GM21723 (cell line): ENCODE results near the gene PABPN1L.

Source experiments
- ATAC-seq: cut with Tn5 transposase; IDR thresholded peaks from one replicate; pipeline ENCODE4 v1.9.1; 2021; ENCODE audit warnings: mild to moderate bottlenecking, moderate library complexity; ENCODE audit not compliant: unreplicated experiment

PABPN1L gene

DNA sequence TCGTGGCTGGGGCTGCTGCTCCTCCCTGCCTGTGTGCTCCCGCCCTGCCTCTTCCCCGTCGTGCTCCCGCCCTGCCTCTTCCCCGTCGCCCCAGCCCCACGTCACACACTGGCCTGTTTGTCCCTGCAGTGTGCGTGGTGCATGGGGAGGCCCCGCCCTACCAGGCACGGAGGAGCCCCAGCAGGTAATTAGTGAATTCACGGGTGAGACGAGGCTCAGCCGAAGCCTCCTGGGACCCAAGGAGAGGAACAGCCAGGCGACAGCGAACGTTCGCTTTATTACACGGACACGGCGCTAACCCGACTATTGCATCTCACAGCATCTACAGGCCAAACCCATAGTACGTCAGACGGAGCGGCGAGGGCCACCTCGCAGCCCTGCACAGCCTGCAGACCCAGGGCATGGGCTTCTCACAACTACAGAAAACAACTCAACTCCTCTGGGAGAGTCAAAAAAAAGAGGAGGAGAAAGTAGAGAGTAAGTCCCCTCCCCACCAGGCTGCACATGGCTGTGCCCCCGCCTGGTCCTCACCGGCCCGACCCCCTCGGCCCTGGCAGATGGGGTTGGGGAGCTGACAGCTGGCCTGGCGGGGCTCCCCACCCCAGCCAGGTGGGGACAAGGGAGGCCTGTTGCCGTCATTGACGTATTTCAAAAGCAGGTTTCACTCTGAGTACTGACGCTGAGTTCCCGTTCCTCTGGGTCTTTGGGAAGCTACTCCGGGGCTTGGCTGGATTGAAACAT is 4.3 kb upstream of the PABPN1L start:
- no peak for ATAC-seq

DNA sequence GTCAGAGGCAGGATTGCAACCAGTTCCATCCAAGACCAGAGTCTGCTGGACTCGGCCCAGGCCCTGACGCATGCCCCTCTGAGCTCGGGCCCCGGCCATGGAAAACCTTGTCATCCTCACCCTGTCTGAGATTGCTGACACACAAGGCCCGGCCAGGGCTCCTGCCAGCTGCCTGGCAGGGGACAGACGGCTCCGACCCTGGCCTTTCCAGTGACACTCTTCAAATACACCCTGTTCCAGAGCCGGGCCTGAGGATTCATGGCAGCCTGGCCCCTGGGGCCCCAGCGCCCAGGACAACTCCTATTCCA is 3.2 kb upstream of the PABPN1L start:
- no peak for ATAC-seq

DNA sequence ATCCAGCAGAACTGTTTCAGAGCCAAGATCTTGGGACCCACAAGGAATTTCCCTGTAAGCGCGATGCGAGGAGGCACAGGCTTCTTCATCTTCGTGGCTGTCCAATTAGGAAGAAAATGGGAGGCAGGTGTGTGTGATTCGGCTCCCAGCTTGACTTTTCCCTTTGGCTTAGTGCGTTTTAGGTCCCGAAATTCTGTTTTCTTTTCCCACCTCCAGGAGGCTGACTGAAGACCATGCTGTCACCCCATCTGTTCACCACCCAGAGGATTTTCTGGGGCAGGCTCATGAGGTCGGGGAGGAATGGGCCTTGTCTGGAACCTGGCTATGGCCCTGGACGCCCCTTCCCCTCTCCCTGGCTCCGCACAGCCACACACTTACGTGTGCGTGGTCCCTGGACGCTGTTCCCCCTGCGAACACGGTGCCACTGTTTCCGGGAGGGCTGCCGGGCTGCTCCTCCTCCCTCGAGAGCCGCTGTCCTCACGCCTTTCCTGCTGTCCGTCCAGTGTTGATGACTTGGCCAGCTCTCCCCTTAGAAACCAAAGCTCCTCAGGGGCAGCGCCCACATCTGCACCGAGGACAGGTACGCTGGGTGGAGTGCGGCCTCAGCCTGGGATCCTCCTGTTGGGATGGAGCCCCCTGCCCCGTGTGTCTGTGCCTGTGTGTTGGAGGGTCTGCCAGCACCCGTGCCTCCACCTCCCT is 2.7 kb upstream of the PABPN1L start:
- ATAC-seq, result no peak

DNA sequence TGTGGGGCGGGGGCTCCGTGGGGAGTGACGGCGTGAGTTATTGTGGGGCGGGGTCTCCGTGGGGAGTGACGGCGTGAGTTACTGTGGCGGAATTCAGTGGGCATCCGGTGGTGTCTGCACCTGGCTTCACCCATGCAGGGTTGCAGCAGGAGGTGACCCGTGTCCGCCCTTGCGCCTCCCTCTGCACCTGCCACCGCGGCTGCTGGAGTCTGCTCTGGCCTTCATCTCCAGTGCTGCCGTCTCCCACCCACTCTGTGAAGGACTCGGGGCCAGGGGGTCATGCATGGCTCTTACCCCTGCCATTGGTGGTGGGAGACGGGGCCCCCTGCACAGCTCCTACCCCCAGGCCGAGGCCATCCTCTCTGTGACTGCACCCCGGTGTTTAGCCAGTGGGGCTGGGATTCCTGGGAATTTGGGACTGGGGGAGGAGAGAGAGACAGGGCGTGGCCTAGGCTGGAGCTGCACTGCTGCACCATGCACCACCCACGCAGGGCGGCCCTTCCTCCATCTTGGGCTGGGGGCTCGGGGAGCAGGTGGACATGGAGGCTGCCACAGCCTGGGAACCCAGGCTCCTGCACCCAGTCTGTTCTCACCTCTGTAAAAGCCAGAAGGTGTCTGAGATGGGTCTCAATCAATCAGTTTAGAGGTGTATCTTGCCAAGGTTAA is 1.3 kb upstream of the PABPN1L start:
- no peak for ATAC-seq

DNA sequence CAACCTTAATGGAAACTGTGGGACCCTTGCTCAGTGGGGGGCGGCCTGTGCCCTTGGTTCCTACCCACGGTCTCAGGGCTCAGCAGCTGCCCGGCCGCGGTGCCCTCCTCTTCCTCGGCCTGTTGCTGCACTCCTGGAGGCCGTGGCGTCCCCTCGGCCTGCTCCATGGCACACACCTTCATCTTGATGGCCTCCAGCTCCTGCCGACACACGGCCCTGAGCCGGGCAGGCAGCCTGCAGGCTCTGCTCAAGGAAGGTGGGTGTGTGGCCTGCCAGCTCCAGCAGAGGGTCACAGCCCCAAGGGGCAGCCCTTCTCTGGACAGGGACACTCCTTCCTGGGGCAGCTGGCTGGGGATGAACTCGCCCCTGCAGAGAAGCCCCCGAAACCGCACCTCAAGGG is 718 bp downstream of the PABPN1L start:
- no peak for ATAC-seq

DNA sequence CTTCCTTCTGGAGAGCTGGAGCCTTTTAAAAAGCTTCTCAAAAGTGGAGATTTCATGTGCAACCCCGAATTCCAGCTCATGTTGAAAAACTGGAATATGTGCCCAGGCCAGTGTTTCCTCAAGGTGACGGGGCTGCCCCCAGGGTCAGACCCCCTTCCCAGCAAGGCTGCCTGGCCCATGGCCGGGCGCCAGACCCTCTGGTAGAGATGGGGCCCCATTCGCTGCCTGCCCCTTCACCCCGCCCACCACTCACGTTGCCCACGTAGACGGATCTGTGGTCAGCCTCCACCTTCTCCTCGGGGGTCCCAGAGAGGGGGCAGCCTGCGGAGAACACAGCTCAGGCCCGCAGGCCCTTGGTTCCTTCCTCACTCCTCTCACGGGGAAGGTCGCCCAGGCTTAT is 1.1 kb downstream of the PABPN1L start:
- no peak for ATAC-seq

DNA sequence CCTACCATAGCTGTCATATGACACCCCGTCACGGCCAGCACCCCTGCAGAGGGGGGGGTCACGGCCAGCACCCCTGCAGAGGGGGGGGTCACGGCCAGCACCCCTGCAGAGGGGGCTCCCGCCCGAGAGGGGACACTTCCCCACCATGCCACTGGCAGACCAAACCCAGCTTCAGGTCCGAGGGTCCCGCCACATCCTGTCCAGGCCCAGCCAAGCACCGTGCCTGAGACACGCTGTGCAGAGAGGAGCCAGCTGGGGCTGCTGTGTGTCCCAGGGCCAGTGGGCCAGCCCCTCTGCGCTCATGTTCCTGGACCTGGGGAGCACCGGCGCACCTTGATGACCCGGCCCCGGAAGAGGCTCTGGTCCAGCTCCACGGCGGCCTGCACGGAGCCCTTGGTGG is 1.9 kb downstream of the PABPN1L start:
- no peak for ATAC-seq

DNA sequence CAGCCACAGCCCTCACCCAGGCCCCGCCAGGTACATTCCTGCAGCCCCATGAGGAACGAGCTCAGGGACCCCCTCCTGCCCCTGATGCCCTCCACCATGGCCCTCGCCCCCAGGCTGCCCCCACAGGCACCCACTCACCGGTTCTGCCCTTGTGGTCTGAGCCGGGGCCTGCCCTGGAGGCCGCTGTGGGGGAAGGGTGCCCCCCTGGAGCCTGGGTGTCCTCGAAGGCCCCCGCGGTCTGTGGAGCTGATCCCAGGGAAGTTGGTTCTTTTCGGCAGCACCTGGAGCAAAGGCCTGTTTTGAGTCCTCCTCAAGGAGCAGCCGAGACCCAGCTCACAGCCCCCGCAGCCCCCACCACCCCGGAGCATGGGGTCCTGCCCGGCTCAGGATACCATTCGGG is 2.4 kb downstream of the PABPN1L start:
- ATAC-seq, result no peak

DNA sequence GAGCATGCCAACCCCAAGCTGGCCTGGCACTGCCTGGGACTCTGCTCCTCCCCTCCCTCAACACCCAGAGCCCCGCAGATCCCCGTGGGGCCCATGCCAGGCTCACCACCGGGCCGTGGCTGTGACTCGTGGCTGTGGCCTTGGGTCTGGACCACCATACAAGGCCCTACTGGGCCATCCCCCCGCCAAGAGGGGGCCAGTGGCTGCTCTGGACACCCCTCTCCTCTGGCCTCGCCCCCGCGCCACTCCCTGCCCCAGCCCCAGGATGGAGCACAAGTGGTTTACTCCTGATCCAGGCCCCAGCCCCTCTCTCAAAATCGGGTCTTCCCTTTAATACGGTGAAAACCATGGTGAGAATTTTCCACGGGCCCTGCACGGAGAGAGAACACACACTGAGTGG is 3.0 kb downstream of the PABPN1L start:
- no peak for ATAC-seq

DNA sequence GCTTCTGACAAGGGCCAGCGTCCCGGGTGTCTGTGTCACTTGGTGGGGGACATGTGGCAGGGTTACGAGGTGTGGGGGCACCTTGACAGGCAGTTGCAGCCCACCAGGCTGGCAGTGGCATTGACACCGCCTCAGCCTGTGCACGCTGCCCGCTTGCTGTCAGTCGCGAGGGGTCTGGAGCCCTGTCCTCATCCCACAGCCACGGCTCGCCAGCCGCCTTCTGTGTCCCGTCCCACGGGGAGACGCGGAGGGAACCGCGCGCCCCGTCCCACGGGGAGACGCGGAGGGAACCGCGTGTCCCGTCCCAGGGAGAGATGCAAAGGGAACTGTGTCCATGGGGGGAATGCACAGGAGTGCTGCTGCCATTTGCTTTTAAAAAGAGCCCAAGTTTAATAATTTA is 3.5 kb downstream of the PABPN1L start:
- no peak for ATAC-seq

DNA sequence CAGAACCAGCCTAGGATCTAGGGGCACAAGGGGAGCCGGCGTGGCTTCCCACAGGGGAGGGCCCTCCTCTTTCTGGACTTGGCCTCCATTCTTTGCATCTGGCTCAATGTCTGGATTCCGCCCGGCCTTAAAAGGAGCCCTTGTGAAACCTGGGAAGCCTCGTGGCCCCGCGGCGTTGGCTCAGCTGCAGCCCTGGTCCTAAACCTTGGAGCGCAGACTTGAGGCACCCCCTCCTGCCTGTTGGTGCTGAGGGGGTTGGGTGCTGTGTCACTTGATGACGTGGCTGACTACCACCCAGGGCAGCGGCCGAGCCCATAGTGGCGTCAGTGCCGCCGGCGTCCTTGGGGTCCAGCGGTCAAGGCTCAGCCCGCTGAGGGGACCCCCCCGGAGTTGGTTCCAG is 5.1 kb downstream of the PABPN1L start:
- no peak for ATAC-seq

DNA sequence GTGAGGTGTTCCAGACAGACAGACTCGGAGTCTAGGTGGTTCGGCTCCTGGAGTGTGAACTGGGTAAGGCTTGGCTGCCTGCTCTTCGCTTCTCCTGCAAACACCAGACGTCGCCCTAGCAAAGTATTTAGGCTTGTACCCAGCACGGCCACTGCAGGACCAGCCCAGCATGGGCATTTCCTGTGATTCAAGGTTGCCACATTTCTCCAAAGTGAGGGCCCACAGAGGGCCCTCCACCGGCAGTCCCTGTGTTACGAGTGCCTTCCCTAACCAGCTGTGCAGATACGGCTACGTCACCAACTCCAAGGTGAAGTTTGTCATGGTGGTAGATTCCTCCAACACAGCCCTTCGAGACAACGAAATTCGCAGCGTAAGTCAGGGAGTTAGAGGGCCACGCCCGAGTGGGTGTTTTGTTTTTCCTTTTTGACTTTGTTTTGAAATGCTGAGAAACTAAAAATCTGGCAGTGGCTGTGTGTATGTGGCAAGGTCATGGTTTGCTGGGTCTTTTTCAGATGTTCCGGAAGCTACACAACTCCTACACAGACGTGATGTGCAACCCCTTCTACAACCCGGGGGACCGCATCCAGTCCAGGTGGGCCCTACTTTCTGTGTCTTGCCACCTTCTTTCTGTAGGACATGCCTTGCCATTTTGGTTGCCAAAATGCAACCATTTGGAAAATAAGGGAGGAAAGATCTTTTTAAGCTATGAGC is 6.9 kb downstream of the PABPN1L start:
- no peak for ATAC-seq

DNA sequence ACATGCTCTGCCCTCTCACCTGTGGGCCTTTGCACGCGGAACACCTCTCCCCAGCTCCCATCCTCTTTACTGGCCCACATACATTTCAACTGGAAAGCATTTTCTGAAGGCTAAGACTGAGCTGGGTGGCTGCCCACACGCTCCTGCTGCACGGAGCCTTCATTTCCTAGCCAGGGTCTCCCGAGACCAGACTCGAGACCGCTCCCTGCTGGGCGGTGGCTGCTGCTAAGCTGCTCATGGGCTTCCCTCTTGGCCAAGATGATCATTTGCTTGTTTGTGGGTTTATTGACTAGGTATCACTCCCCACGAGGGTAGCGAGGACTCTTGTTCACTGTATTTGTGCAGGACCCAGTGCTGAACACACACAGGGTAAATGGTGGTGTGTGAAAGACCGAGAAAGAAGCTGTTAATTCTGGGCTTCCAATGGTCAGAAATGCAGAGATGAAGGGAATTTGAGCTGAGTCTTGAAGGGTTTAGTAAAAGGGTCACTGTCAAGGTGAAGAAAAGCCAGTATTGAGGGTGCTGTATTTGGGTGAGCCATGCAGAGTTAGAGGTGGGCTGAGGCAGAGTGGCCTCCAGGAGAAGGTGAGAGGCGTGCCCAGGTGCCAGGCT is 8.6 kb downstream of the PABPN1L start:
- ATAC-seq, result no peak

DNA sequence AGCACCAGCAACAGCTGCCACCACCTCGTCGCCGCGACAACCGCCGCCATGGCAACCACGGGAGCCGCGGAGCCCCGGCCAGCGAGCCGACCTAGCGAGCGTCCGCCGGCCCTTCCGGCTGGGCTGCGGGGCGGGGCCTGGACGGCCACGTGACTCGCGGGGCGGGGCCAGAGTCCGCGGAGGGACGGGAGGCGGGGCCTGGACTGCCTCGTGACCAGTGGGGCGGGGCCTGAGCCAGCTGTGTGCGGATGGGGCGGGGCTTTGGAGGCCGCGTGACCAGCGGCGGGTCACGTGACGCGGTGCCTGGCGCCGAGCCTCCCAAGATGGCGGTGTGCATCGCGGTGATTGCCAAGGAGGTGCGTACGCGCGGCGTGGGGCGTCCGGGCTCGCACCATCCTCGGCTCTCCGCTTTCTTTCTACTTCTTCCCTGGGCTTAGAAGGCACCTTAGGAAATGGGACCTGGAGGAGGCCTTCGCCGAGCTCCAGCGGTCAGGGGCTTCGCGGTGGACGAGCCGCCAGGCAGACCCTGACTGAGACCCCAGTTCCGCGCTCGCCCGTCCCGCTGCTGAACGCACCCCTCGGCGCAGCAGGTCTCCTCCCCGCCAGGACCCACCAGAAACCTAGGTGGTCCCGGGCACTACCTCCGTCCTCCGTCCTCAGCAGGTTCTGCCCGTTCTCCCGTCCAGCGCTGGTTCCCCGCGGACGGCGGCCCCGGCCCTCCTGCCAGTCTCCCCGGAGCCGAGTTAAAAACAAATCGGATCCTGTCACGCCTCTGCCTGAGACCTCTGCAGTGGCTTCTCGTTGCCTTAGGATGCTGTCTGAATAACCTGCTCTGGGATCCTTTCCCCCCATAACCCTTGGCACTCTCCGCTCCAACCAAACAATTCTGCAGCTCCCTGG is 9.4 kb downstream of the PABPN1L start, which contains the start of the genes GALNS and TRAPPC2L:
Gene GALNS (minus strand): TSS at position 120 of the 900 bp plus-strand sequence. CDS start 70 bp downstream, at position 50.
Gene TRAPPC2L (plus strand): TSS at position 300 of the 900 bp plus-strand sequence. CDS start 24 bp downstream, at position 324.
- peak; percentile 73 for ATAC-seq

DNA sequence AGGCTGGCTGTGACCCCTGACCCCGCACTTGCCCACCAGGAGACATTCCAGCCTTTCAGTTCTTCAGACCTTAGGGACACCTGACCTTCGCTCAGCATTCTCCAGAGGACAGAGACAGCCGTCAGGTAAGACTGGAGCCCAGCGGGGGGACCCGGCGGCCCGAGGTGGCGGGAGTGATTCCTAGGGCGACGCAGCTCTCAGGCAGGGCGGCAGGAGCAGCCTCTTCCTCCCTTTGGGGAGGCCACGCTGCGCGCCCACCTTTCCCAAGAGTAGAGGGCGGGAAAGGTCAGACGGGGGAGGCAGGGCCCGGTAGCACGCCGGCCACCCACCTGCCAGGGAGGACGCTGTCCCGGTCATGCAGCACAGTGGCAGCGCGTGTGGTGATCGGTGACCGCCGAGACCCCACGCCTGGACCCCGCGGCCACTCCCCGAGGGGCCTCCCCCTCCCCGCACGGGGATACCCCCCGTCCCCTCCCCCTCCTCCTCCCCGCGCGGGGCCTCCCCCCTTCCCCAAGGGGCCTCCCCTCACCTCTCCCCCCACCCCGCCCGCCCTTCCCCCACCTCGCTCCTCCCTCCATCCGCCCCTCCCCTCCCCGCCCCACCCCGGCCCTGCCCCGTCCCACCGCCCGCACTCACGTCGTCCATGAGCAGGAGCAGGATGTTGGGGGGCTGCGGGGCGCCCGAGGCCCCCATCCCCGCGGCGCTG is 10.2 kb downstream of the PABPN1L start:
- ATAC-seq, result no peak

DNA sequence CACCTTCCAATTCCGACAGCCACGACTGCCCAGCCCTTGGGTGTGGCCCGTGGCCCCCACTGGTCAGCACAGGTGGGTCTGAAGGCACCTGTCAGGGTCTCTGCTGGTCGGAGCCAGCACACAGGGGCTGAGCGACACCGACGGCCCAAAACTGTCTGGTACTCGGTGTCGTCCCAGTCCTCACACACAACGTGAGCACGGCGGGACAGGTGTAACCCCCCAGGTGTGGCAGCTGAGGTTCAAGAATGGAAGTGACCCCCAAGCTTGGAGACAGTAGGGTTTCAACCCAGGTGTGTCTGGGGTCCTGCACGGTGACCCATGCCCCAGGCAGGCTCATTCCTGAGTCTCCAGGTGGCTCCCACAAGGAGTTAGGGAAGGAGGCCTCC is 10.7 kb downstream of the PABPN1L start:
- no peak for ATAC-seq

DNA sequence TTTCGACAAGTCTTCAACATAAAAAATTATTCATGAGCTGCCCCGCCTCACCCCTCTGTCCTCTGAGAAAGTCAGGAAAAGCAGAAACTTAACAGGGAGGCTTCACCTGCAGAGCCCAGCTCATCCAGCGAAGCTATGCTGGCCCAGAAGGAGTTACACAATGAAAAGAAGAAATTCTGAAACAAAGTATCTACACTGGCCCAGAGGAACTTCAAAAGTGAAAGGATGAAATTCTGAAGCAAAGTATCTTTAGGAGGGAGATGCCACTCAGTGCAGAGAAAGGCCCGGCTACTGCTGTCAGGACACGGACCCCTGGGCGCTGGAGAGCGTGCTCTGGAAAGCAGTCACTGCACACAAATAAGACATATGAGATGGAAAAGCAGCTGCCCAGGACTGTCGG is 11.3 kb downstream of the PABPN1L start:
- ATAC-seq, result no peak

DNA sequence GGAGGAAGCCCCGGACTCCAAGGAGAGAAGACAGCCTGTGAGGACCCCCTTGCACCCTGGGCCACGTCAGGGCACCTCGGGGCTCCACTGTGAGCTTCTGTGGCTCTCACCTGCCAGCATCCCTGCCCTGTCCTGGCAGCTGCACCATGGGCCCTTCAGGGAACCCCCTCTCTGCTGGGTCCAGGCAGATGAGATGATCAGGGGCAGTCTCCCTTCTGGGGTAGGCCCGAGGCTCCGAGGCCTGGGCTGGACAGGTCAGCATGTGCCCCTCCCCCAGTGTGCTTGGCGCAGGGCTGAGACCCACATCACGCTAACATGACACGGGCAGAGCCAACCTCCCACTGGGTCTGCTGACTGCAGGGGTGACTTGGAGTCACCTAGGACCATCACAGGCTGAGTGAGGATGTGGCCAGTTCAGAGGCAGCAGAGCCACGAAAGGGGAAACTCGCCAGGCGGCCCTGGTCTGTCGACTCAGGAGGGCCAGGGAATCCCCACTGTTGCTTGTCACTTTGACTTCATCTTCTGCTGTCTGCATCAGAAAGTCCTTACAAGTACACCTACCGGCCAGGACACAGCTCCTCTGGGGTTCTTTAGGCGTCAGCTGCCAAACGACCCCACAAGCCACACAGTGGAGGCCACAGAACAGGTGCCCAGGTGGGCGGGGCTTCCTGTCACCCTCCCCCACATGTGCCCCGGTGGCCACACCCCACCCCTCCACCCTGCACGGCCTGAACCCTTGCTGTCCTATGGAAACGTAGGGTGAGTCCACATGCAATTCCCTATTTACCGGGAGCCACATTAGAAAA is 12.0 kb downstream of the PABPN1L start:
- no peak for ATAC-seq
